HL-60 (cell line): ENCODE measurements around the gene RPS6KA4.

ENCODE experiments used
- DNase-seq, 2 experiments: peaks; one replicate each; pipeline ENCODE4 v3.0.0-alpha.2; 2010 to 2020; ENCODE audit warnings: low read depth in 1 of 2, low spot score in 1 of 2
- H3K27ac ChIP-seq: fragments of 250-450 bp; sonication (Bioruptor Pico); replicated peaks from 2 replicates; pipeline ENCODE4 v1.5.1; 2020; ENCODE audit warnings: mild to moderate bottlenecking, moderate library complexity
- H3K27me3 ChIP-seq: fragments of 250-450 bp; sonication (Bioruptor Pico); 2 replicates; pipeline ENCODE4 v1.5.1; 2021; ENCODE audit warnings: mild to moderate bottlenecking, moderate library complexity; ENCODE audit not compliant: insufficient read depth, poor library complexity, severe bottlenecking
- H3K4me3 ChIP-seq: replicated peaks from 2 replicates; pipeline ENCODE4 v1.5.1; 2011; ENCODE audit warnings: mild to moderate bottlenecking, control low read depth, low read length; ENCODE audit not compliant: insufficient read depth
- CTCF ChIP-seq: IDR thresholded peaks from one replicate; pipeline ENCODE4 v1.5.1; 2011; ENCODE audit warnings: low read length, control low read depth, inconsistent platforms; ENCODE audit not compliant: insufficient read depth
- GABPA ChIP-seq: IDR thresholded peaks from 2 replicates; pipeline ENCODE4 v1.6.1; 2012; ENCODE audit warnings: low read depth
- POLR2AphosphoS5 ChIP-seq: IDR thresholded peaks from 2 replicates; pipeline ENCODE4 v1.6.1; 2012; ENCODE audit warnings: low read depth
- REST ChIP-seq: IDR thresholded peaks from 2 replicates; pipeline ENCODE4 v1.6.1; 2012; ENCODE audit warnings: low read depth; ENCODE audit not compliant: insufficient replicate concordance
- SPI1 ChIP-seq: IDR thresholded peaks from 2 replicates; pipeline ENCODE4 v1.6.1; 2012; ENCODE audit warnings: low read depth, mild to moderate bottlenecking, borderline replicate concordance

The RPS6KA4 gene

GRCh38 chr11:64348383-64349024 lies 10.5 kb upstream of the RPS6KA4 start:
- H3K27ac ChIP-seq: no peak overlapping the region
- TF ChIP-seq SPI1 (no peak), POLR2AphosphoS5 (no peak), REST (no peak), CTCF (no peak), GABPA (no peak)
- H3K4me3 ChIP-seq: no peak overlapping the region
- DNase-seq: no peak
- H3K27me3 ChIP-seq: no peaks in the 10 kb centered on the region

- no peaks in the 10 kb centered on the region for H3K27me3 ChIP-seq
- no peak for DNase-seq
- TF ChIP-seq GABPA (no peak), POLR2AphosphoS5 (no peak), REST (no peak), SPI1 (no peak), CTCF (no peak)
- no peak overlapping the region for H3K4me3 ChIP-seq
- H3K27ac ChIP-seq: no peak overlapping the region
These were observed 10.0 kb upstream of the RPS6KA4 start for GRCh38 chr11:64349025-64349387.

GRCh38 chr11:64349404-64349803 lies 9.6 kb upstream of the RPS6KA4 start:
- H3K27ac ChIP-seq: no peak overlapping the region
- no peak for TF ChIP-seq CTCF
- no peak overlapping the region for H3K4me3 ChIP-seq
- DNase-seq: no peak
- H3K27me3 ChIP-seq: no peaks in the 10 kb centered on the region

GRCh38 chr11:64351136-64351631 lies 7.8 kb upstream of the RPS6KA4 start:
- DNase-seq: no peak
- H3K27me3 ChIP-seq: no peaks in the 10 kb centered on the region
- TF ChIP-seq POLR2AphosphoS5 (no peak), SPI1 (no peak), CTCF (no peak), GABPA (no peak), REST (no peak)
- no peak overlapping the region for H3K4me3 ChIP-seq
- H3K27ac ChIP-seq: no peak overlapping the region
